ENCODE results near the gene MYD88. TPM values are rescaled to one million over a fixed set of nuclear protein-coding genes. Genes with fewer than 3 reads are reported as not detected.

Gene MYD88
- total RNA-seq, 1 experiment from 2014 or later = 17.7 TPM

DNA sequence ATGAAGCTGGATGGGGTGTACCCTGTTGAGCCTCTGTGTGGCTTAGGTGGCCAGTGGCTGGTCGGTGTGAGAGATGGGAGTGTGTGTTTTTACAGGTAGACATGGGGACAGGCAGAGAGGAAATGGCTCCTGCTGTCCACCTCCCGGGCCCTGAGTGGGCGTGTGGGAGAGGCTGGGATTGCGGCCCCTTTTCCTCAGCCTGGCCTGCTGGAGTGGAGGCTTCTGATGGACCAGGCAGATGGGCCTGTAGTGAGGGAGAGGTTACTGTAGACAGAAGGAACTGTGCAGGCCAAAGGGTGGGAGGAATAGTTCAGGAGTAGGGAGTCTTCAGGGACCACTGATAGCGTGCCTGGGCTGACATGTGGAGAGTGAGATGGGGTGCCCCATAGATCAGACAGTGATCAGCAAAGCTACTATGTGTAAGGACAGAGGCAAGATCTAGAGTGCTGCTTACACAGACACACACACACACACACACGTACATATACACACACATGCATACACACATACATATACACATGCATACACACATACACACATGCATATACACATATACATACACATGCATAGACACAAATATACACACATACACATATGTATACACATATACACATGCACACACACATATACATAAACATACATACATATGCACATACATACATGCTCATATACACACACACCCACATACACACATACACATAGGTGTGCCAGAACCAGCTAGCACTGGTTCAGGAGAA, 28.0 kb upstream of the MYD88 start:
- H4K20me1 ChIP-seq (ENCODE audit: low read length) = no peaks in the 10 kb centered on the region

GRCh38 chr3:38111201-38111600, 27.3 kb upstream of the MYD88 start:
- BruUV-seq (replicated peaks) = no TSS peak
- Histone ChIP-seq H3K27me3 (ENCODE audit: low read length) (no peaks in the 10 kb centered on the region), H4K20me1 (ENCODE audit: low read length) (no peaks in the 10 kb centered on the region), H3K9me2 (replicated peaks; ENCODE audit: low read length) (no peaks in the 10 kb centered on the region), H3K9me3 (ENCODE audit: low read length) (no peaks in the 10 kb centered on the region), H3K27ac (ENCODE audit: low read length) (no peak overlapping the region), H3K9ac (ENCODE audit: low read length) (no peak overlapping the region), H3K79me2 (ENCODE audit: low read length) (no peaks in the 10 kb centered on the region), H3F3A (ENCODE audit: low read length, unreplicated experiment) (no peaks in the 10 kb centered on the region), H3K4me1 (ENCODE audit: insufficient read depth, low read length) (no peaks in the 10 kb centered on the region), H3K4me3 (ENCODE audit: low read length) (no peak overlapping the region), H3K36me3 (ENCODE audit: low read depth, low read length) (no peaks in the 10 kb centered on the region), H2AFZ (ENCODE audit: low read length) (no peak overlapping the region), H3K4me2 (ENCODE audit: low read length) (no peak overlapping the region)
- intact Hi-C loops (cut with micrococcal nuclease) = no loop called here
- POLR2A ChIA-PET (ENCODE audit: unreplicated experiment) = no interaction called here
- no peak for ATAC-seq
- DNase-seq = no peak
- CTCF ChIA-PET = no interaction called here
- TF ChIP-seq EZH2 (IDR thresholded peaks at IDR 0.05; ENCODE audit: low read length, unreplicated experiment) (no peak), EZH2phosphoT487 (IDR thresholded peaks at IDR 0.05; ENCODE audit: borderline replicate concordance, low read length) (no peak)
- TF ChIP-seq, protein P1, sequence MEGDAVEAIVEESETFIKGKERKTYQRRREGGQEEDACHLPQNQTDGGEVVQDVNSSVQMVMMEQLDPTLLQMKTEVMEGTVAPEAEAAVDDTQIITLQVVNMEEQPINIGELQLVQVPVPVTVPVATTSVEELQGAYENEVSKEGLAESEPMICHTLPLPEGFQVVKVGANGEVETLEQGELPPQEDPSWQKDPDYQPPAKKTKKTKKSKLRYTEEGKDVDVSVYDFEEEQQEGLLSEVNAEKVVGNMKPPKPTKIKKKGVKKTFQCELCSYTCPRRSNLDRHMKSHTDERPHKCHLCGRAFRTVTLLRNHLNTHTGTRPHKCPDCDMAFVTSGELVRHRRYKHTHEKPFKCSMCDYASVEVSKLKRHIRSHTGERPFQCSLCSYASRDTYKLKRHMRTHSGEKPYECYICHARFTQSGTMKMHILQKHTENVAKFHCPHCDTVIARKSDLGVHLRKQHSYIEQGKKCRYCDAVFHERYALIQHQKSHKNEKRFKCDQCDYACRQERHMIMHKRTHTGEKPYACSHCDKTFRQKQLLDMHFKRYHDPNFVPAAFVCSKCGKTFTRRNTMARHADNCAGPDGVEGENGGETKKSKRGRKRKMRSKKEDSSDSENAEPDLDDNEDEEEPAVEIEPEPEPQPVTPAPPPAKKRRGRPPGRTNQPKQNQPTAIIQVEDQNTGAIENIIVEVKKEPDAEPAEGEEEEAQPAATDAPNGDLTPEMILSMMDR (conservative IDR thresholded peaks at IDR 0.05; ENCODE audit: low read depth, low read length) = no peak

More for the DNA sequence above, 28.0 kb upstream of the MYD88 start:
- TF ChIP-seq, protein P1 (conservative IDR thresholded peaks at IDR 0.05; ENCODE audit: low read depth, low read length) = no peak
- TF ChIP-seq EZH2phosphoT487 (IDR thresholded peaks at IDR 0.05; ENCODE audit: borderline replicate concordance, low read length) (no peak), EZH2 (IDR thresholded peaks at IDR 0.05; ENCODE audit: low read length, unreplicated experiment) (no peak)
- DNase-seq (no peak), ATAC-seq (no peak)
- H2AFZ ChIP-seq (ENCODE audit: low read length) = no peak overlapping the region
- no peak overlapping the region for H3K4me2 ChIP-seq (ENCODE audit: low read length)
- no TSS peak for BruUV-seq (replicated peaks)
- H3K79me2 ChIP-seq (ENCODE audit: low read length) = no peaks in the 10 kb centered on the region
- H3K36me3 ChIP-seq (ENCODE audit: low read depth, low read length) = no peaks in the 10 kb centered on the region
- H3K4me1 ChIP-seq (ENCODE audit: insufficient read depth, low read length) = no peaks in the 10 kb centered on the region
- intact Hi-C loops (cut with micrococcal nuclease) = no loop called here
- peaks cover 5% of the 10 kb centered on the region; the same call in 1 of the 2 replicates for H3K9me3 ChIP-seq (ENCODE audit: low read length)
- H3K4me3 ChIP-seq (ENCODE audit: low read length) = no peak overlapping the region
- POLR2A ChIA-PET (ENCODE audit: unreplicated experiment) = interaction anchor here (0.6 kb wide), 1 partner anchor 82 kb away, joined by 3 read pairs; no protein-coding TSS in a partner anchor
- H3K27me3 ChIP-seq (ENCODE audit: low read length) = no peaks in the 10 kb centered on the region
- no peak overlapping the region for H3K27ac ChIP-seq (ENCODE audit: low read length)
- no peaks in the 10 kb centered on the region for H3F3A ChIP-seq (ENCODE audit: low read length, unreplicated experiment)
- no peaks in the 10 kb centered on the region for H3K9me2 ChIP-seq (replicated peaks; ENCODE audit: low read length)
- no peak overlapping the region for H3K9ac ChIP-seq (ENCODE audit: low read length)
- CTCF ChIA-PET = no interaction called here

DNA sequence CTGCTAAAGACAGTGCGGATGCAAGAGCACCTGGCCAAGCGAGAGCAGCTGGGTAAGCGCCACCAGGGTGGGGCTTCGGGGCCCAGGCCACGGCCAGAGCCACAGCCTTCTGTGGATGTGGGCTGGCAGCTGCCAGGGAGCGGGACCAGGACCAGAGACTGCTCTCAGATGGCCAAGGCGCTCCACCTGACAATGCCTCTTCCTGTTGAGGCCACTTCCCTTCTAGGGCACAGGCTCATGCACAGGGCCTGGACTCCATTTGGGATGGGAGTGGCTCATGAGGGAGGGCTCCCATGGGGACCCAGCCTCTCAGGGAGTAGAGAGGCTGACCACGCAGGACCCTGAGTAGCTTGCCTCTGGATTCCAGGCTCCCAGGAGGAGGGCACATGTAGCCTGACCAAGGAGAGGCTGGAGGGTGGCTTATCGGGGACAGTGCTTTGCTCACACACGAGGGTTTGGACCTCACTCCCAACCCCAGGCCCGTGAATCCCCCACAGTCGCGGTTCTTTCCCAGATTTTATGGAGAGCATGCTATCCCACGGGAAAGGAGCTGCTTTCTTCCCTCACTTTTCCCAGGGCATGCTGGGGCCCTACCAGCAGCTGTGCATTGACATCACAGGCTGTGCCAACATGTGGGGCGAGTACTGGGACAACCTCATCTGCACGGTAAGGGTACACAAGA, 26.6 kb upstream of the MYD88 start:
- no peak overlapping the region for H2AFZ ChIP-seq (ENCODE audit: low read length)
- no peak overlapping the region for H3K27ac ChIP-seq (ENCODE audit: low read length)
- H3K79me2 ChIP-seq (ENCODE audit: low read length) = no peaks in the 10 kb centered on the region
- DNase-seq (no peak), ATAC-seq (no peak)
- intact Hi-C loops (cut with micrococcal nuclease) = no loop called here
- H3F3A ChIP-seq (ENCODE audit: low read length, unreplicated experiment) = no peaks in the 10 kb centered on the region
- no peaks in the 10 kb centered on the region for H3K27me3 ChIP-seq (ENCODE audit: low read length)
- CTCF ChIA-PET = no interaction called here
- BruUV-seq (replicated peaks) = no TSS peak
- H3K4me2 ChIP-seq (ENCODE audit: low read length) = no peak overlapping the region
- TF ChIP-seq EZH2 (IDR thresholded peaks at IDR 0.05; ENCODE audit: low read length, unreplicated experiment) = no peak
- TF ChIP-seq, protein P1 (conservative IDR thresholded peaks at IDR 0.05; ENCODE audit: low read depth, low read length) = no peak
- no peak for TF ChIP-seq EZH2phosphoT487 (IDR thresholded peaks at IDR 0.05; ENCODE audit: borderline replicate concordance, low read length)
- H3K4me1 ChIP-seq (ENCODE audit: insufficient read depth, low read length) = peaks cover 6% of the 10 kb centered on the region; the same call in 1 of the 2 replicates
- no peaks in the 10 kb centered on the region for H4K20me1 ChIP-seq (ENCODE audit: low read length)
- POLR2A ChIA-PET (ENCODE audit: unreplicated experiment) = interaction anchor here (0.6 kb wide), 1 partner anchor 431 kb away, joined by 3 read pairs; no protein-coding TSS in a partner anchor
- H3K9me3 ChIP-seq (ENCODE audit: low read length) = no peaks in the 10 kb centered on the region
- H3K9ac ChIP-seq (ENCODE audit: low read length) = no peak overlapping the region
- no peaks in the 10 kb centered on the region for H3K9me2 ChIP-seq (replicated peaks; ENCODE audit: low read length)
- no peak overlapping the region for H3K4me3 ChIP-seq (ENCODE audit: low read length)
- no peaks in the 10 kb centered on the region for H3K36me3 ChIP-seq (ENCODE audit: low read depth, low read length)

All from PC-3 (cell line).